OCI-LY7 (cell line): Measurements from ENCODE around the gene CNTN1. TPM values are rescaled to one million over a fixed set of nuclear protein-coding genes. Genes with fewer than 3 reads are reported as not detected.

Experiments used
- BruUV-seq: library from RNA; stranded (reverse); fragments of 400-500 nt; replicated peaks from 2 replicates; lab custom pipeline; 2021; lab: Mats Ljungman, UMichigan
- CTCF ChIA-PET: fragments of 300-600 bp; sonication (Branson Sonifier 250); formaldehyde crosslinking; loops from one replicate; lab custom pipeline; 2022; ENCODE audit warnings: antibody characterized with exemption; ENCODE audit not compliant: unreplicated experiment; lab: Charles Lee
- POLR2A ChIA-PET: fragments of 300-600 bp; sonication (Branson Sonifier 250); formaldehyde crosslinking; loops from one replicate; lab custom pipeline; 2022; ENCODE audit warnings: antibody characterized with exemption; lab: Charles Lee
- DNase-seq: peaks from one replicate; pipeline ENCODE4 v3.0.0-alpha.2; 2015; ENCODE audit warnings: low spot score
- H2AFZ ChIP-seq: fragments of 200-600 bp; sonication (generic), shearing (Covaris generic); 2 replicates; pipeline ENCODE4 v1.6.1; 2014; ENCODE audit warnings: mild to moderate bottlenecking, antibody characterized with exemption, low read length, moderate library complexity
- H3K27ac ChIP-seq: fragments of 200-600 bp; sonication (generic); 2 replicates; pipeline ENCODE4 v1.5.1; 2014; ENCODE audit warnings: mixed run types, low read depth, mild to moderate bottlenecking, moderate library complexity, low read length, inconsistent platforms; ENCODE audit not compliant: poor library complexity, severe bottlenecking
- H3K36me3 ChIP-seq: fragments of 200-600 bp; sonication (generic); 2 replicates; pipeline ENCODE4 v1.6.1; 2014; ENCODE audit warnings: mild to moderate bottlenecking, antibody characterized with exemption, low read length, moderate library complexity, mixed read lengths; ENCODE audit not compliant: insufficient read depth
- H3K4me1 ChIP-seq: fragments of 200-600 bp; sonication (generic); 2 replicates; pipeline ENCODE4 v1.5.1; 2014; ENCODE audit warnings: mild to moderate bottlenecking, low read length; ENCODE audit not compliant: insufficient read depth, poor library complexity, severe bottlenecking
- H3K4me2 ChIP-seq: fragments of 200-600 bp; sonication (generic); 2 replicates; pipeline ENCODE4 v1.6.1; 2014; ENCODE audit warnings: mild to moderate bottlenecking, low read length
- H3K4me3 ChIP-seq: fragments of 200-600 bp; sonication (generic); 2 replicates; pipeline ENCODE4 v1.5.1; 2014; ENCODE audit warnings: mild to moderate bottlenecking, low read depth, low read length; ENCODE audit not compliant: poor library complexity, severe bottlenecking
- H3K79me2 ChIP-seq: fragments of 200-600 bp; sonication (generic); 2 replicates; pipeline ENCODE4 v1.6.1; 2016; ENCODE audit warnings: low read depth, mild to moderate bottlenecking, low read length, moderate library complexity, mixed read lengths; ENCODE audit not compliant: insufficient read depth
- H3K9me2 ChIP-seq: fragments of 200-600 bp; sonication (generic); 2 replicates; pipeline ENCODE4 v1.6.1; 2016; ENCODE audit warnings: mild to moderate bottlenecking, low read length, mixed read lengths; ENCODE audit not compliant: insufficient read depth
- H3K9me3 ChIP-seq: fragments of 200-600 bp; sonication (generic); 2 replicates; pipeline ENCODE4 v1.6.1; 2014; ENCODE audit warnings: mild to moderate bottlenecking, mixed run types, low read length, mixed read lengths
- H4K20me1 ChIP-seq: fragments of 200-600 bp; sonication (generic); 2 replicates; pipeline ENCODE4 v1.6.1; 2014; ENCODE audit warnings: mild to moderate bottlenecking, antibody characterized with exemption, low read length, moderate library complexity, mixed read lengths; ENCODE audit not compliant: insufficient read depth
- CTCF ChIP-seq: fragments of 200-600 bp; sonication (generic); conservative IDR thresholded peaks from 2 replicates; pipeline ENCODE4 v1.5.1; 2014; ENCODE audit warnings: mild to moderate bottlenecking, antibody characterized with exemption, low read length, moderate library complexity, mixed read lengths
- EZH2phosphoT487 ChIP-seq: fragments of 200-600 bp; sonication (generic); IDR thresholded peaks from 2 replicates; pipeline ENCODE4 v1.6.1; 2018; ENCODE audit warnings: low read depth, borderline replicate concordance, mild to moderate bottlenecking, mixed run types, antibody characterized with exemption, low read length, moderate library complexity, mixed read lengths
- intact Hi-C: fragments of 100-400 bp; cut with micrococcal nuclease; formaldehyde crosslinking; loops from one replicate; pipeline ENCODE4 v1.10.0; 2022; ENCODE audit not compliant: unreplicated experiment
- total RNA-seq, 2 experiments: library from RNA; depleted of rRNA in 1 of 2; stranded (reverse); fragments of >200 nt in 1 of 2; shearing (Covaris generic) in 1 of 2; gene quantifications; 2 replicates each; pipeline ENCODE4 v1.2.3, GENCODE V29; 2014 to 2022

The CNTN1 gene
- total RNA-seq, 2 experiments from 2014 or later, result not detected

- no TSS peak for BruUV-seq
- no peak overlapping the region for H3K4me3 ChIP-seq
- H4K20me1 ChIP-seq, result no peaks in the 10 kb centered on the region
- H3K4me1 ChIP-seq, result no peaks in the 10 kb centered on the region
- POLR2A ChIA-PET, result interaction anchor here (0.7 kb wide), 1 partner anchor 1085 kb away, joined by 3 read pairs; no protein-coding TSS in a partner anchor
- peak; percentile 27 for DNase-seq
- H3K4me2 ChIP-seq, result no peak overlapping the region
- no peak overlapping the region for H3K27ac ChIP-seq
- CTCF ChIA-PET, result no interaction called here
- no peaks in the 10 kb centered on the region for H3K9me2 ChIP-seq
- H3K36me3 ChIP-seq, result no peaks in the 10 kb centered on the region
- intact Hi-C loops, result loop anchor here (5.0 kb wide), 1 partner anchor 1076 kb away; no protein-coding TSS in a partner anchor
- TF ChIP-seq EZH2phosphoT487 (no peak), CTCF (peak; percentile 90)
- H3K9me3 ChIP-seq, result no peaks in the 10 kb centered on the region
- H3K79me2 ChIP-seq, result no peaks in the 10 kb centered on the region
- H2AFZ ChIP-seq, result no peak overlapping the region
These were observed 254.5 kb downstream of the CNTN1 start for GRCh38 chr12:40946612-40947194.

GRCh38 chr12:40947797-40948196 is 255.6 kb downstream of the CNTN1 start:
- intact Hi-C loops, result loop anchor here (5.0 kb wide), 1 partner anchor 1075 kb away; no protein-coding TSS in a partner anchor
- H3K36me3 ChIP-seq, result no peaks in the 10 kb centered on the region

More at GRCh38 chr12:40947797-40948196, 255.6 kb downstream of the CNTN1 start:
- no peak overlapping the region for H3K27ac ChIP-seq
- TF ChIP-seq EZH2phosphoT487, result no peak
- no peak for TF ChIP-seq CTCF
- no peaks in the 10 kb centered on the region for H3K9me2 ChIP-seq
- H3K79me2 ChIP-seq, result no peaks in the 10 kb centered on the region
- H3K9me3 ChIP-seq, result no peaks in the 10 kb centered on the region
- H2AFZ ChIP-seq, result no peak overlapping the region
- no TSS peak for BruUV-seq
- POLR2A ChIA-PET, result no interaction called here
- DNase-seq, result no peak
- no peak overlapping the region for H3K4me2 ChIP-seq
- no peaks in the 10 kb centered on the region for H4K20me1 ChIP-seq
- no peaks in the 10 kb centered on the region for H3K4me1 ChIP-seq
- CTCF ChIA-PET, result no interaction called here
- no peak overlapping the region for H3K4me3 ChIP-seq
